H9 (cell line): ENCODE measurements around the gene B4GALT3. TPM values are rescaled to one million over a fixed set of nuclear protein-coding genes. Genes with fewer than 3 reads are reported as not detected.

ENCODE experiments used
- DNase-seq: peaks from one replicate; pipeline ENCODE4 v3.0.0-alpha.2; 2017
- H2AFZ ChIP-seq: one replicate; pipeline ENCODE4 v1.6.1; 2013; ENCODE audit warnings: mild to moderate bottlenecking, low read length, control low read depth, moderate library complexity
- H2AK5ac ChIP-seq: 2 replicates; pipeline ENCODE4 v1.6.1; 2013; ENCODE audit warnings: low read length, control low read depth, mixed read lengths; ENCODE audit not compliant: insufficient read length
- H2BK120ac ChIP-seq: one replicate; pipeline ENCODE4 v1.6.1; 2013; ENCODE audit warnings: low read depth, mild to moderate bottlenecking, low read length, control low read depth, inconsistent platforms; ENCODE audit not compliant: poor library complexity, severe bottlenecking
- H2BK12ac ChIP-seq: 2 replicates; pipeline ENCODE4 v1.6.1; 2013; ENCODE audit warnings: low read length, control low read depth, mixed read lengths, low read depth; ENCODE audit not compliant: insufficient read length
- H2BK15ac ChIP-seq: 2 replicates; pipeline ENCODE4 v1.6.1; 2013; ENCODE audit warnings: low read depth, low read length, control low read depth
- H2BK20ac ChIP-seq: one replicate; pipeline ENCODE4 v1.6.1; 2013; ENCODE audit warnings: low read depth, mild to moderate bottlenecking, low read length, control low read depth, inconsistent platforms; ENCODE audit not compliant: poor library complexity, severe bottlenecking
- H2BK5ac ChIP-seq: 2 replicates; pipeline ENCODE4 v1.6.1; 2013; ENCODE audit warnings: low read length, control low read depth, mixed read lengths; ENCODE audit not compliant: insufficient read length
- H3K14ac ChIP-seq: 2 replicates; pipeline ENCODE4 v1.6.1; 2013; ENCODE audit warnings: low read length, control low read depth; ENCODE audit not compliant: insufficient read depth
- H3K18ac ChIP-seq: 2 replicates; pipeline ENCODE4 v1.6.1; 2013; ENCODE audit warnings: low read depth, mild to moderate bottlenecking, mixed read lengths, low read length, control low read depth; ENCODE audit not compliant: insufficient read length
- H3K23ac ChIP-seq: 2 replicates; pipeline ENCODE4 v1.6.1; 2013; ENCODE audit warnings: low read length, control low read depth, mixed read lengths, low read depth; ENCODE audit not compliant: insufficient read length
- H3K23me2 ChIP-seq: 2 replicates; pipeline ENCODE4 v1.6.1; 2013; ENCODE audit warnings: low read depth, mild to moderate bottlenecking, mixed read lengths, low read length, control low read depth; ENCODE audit not compliant: insufficient read length, poor library complexity, severe bottlenecking
- H3K27ac ChIP-seq: 2 replicates; pipeline ENCODE4 v1.5.1; 2013; ENCODE audit warnings: low read length, control low read depth, mixed read lengths, low read depth; ENCODE audit not compliant: insufficient read length
- H3K27me3 ChIP-seq: 2 replicates; pipeline ENCODE4 v1.6.1; 2013; ENCODE audit warnings: low read length, control low read depth, inconsistent platforms; ENCODE audit not compliant: insufficient read depth
- H3K4ac ChIP-seq: 2 replicates; pipeline ENCODE4 v1.6.1; 2013; ENCODE audit warnings: low read depth, mild to moderate bottlenecking, control low read depth, inconsistent platforms, low read length, moderate library complexity
- H3K4me1 ChIP-seq: 2 replicates; pipeline ENCODE4 v1.6.1; 2013; ENCODE audit warnings: low read length, control low read depth, inconsistent platforms; ENCODE audit not compliant: insufficient read depth
- H3K4me2 ChIP-seq: 2 replicates; pipeline ENCODE4 v1.6.1; 2013; ENCODE audit warnings: low read length, control low read depth, mixed read lengths; ENCODE audit not compliant: insufficient read length, insufficient read depth
- H3K56ac ChIP-seq: 2 replicates; pipeline ENCODE4 v1.6.1; 2013; ENCODE audit warnings: low read depth, mild to moderate bottlenecking, mixed read lengths, low read length, control low read depth; ENCODE audit not compliant: insufficient read length
- H3K79me1 ChIP-seq: 2 replicates; pipeline ENCODE4 v1.6.1; 2013; ENCODE audit warnings: low read depth, mild to moderate bottlenecking, moderate library complexity, low read length, control low read depth, inconsistent platforms; ENCODE audit not compliant: insufficient read depth, poor library complexity, severe bottlenecking
- H3K79me2 ChIP-seq: 2 replicates; pipeline ENCODE4 v1.6.1; 2013; ENCODE audit warnings: low read length, control low read depth, inconsistent platforms; ENCODE audit not compliant: insufficient read depth
- H3K9ac ChIP-seq: 2 replicates; pipeline ENCODE4 v1.6.1; 2013; ENCODE audit warnings: low read length, control low read depth, mixed read lengths; ENCODE audit not compliant: insufficient read length; ENCODE audit errors: extremely low read depth
- H3K9me3 ChIP-seq: one replicate; pipeline ENCODE4 v1.6.1; 2013; ENCODE audit warnings: low read depth, low read length, inconsistent platforms; ENCODE audit not compliant: control insufficient read depth
- H3T11ph ChIP-seq: one replicate; pipeline ENCODE4 v1.6.1; 2013; ENCODE audit warnings: mild to moderate bottlenecking, low read length, control low read depth, inconsistent platforms
- H4K20me1 ChIP-seq: one replicate; pipeline ENCODE4 v1.6.1; 2013; ENCODE audit not compliant: control insufficient read depth, insufficient read length, insufficient read depth
- H4K5ac ChIP-seq: 2 replicates; pipeline ENCODE4 v1.6.1; 2013; ENCODE audit warnings: low read depth, mild to moderate bottlenecking, mixed read lengths, low read length, control low read depth; ENCODE audit not compliant: insufficient read length
- H4K8ac ChIP-seq: replicated peaks from 2 replicates; pipeline ENCODE4 v1.6.1; 2013; ENCODE audit warnings: low read length, control low read depth, mixed read lengths, low read depth; ENCODE audit not compliant: insufficient read length
- H4K91ac ChIP-seq: 2 replicates; pipeline ENCODE4 v1.6.1; 2013; ENCODE audit warnings: low read depth, mild to moderate bottlenecking, moderate library complexity, mixed read lengths, low read length, control low read depth; ENCODE audit not compliant: insufficient read length
- H3K27ac Mint-ChIP-seq, 3 experiments: 2 replicates in 2 of 3; 3 replicates in 1 of 3; pipeline ENCODE4 v1.8.0; 2020 to 2021; ENCODE audit warnings: mixed read lengths in 3 of 3, mild to moderate bottlenecking in 1 of 3, moderate library complexity in 1 of 3
- H3K27me3 Mint-ChIP-seq: 2 replicates; pipeline ENCODE4 v1.8.0; 2021; ENCODE audit warnings: low read depth, mild to moderate bottlenecking, moderate library complexity, mixed read lengths
- H3K36me3 Mint-ChIP-seq, 3 experiments: 2 replicates in 2 of 3; 3 replicates in 1 of 3; pipeline ENCODE4 v1.8.0; 2020 to 2021; ENCODE audit warnings: low read depth in 3 of 3, mixed read lengths in 3 of 3; ENCODE audit not compliant: insufficient read depth in 1 of 3
- H3K4me1 Mint-ChIP-seq, 2 experiments: 2 replicates each; pipeline ENCODE4 v1.8.0; 2020; ENCODE audit warnings: mixed read lengths in 2 of 2
- H3K4me3 Mint-ChIP-seq, 2 experiments: 2 replicates in 1 of 2; 3 replicates in 1 of 2; pipeline ENCODE4 v1.8.0; 2020 to 2021; ENCODE audit warnings: mild to moderate bottlenecking in 2 of 2, mixed read lengths in 2 of 2, moderate library complexity in 1 of 2
- H3K9me3 Mint-ChIP-seq, 2 experiments: 2 replicates in 1 of 2; 3 replicates in 1 of 2; pipeline ENCODE4 v1.8.0; 2020; ENCODE audit warnings: mild to moderate bottlenecking in 2 of 2, mixed read lengths in 2 of 2, moderate library complexity in 1 of 2
- WGBS: extraction: QIAGEN DNeasy Blood & Tissue Kit; methylation state at CpG from one replicate; pipeline ENCODE4 v1.1.7; 2013; ENCODE audit warnings: missing lambda C conversion rate, low lambda C conversion rate, mixed read lengths; ENCODE audit not compliant: insufficient read length; ENCODE audit errors: extremely low coverage; 5-methylcytosine and 5-hydroxymethylcytosine counted together
- total RNA-seq: library from RNA; stranded (reverse); gene quantifications from 2 replicates; pipeline ENCODE4 v1.2.1, GENCODE V29; 2021
- TF ChIP-seq, protein P1 (sequence below): fragments of 200-600 bp; sonication (generic); conservative IDR thresholded peaks from 3 replicates; pipeline ENCODE4 v1.8.0; 2021; ENCODE audit warnings: antibody characterized with exemption, mild to moderate bottlenecking

Gene B4GALT3
- total RNA-seq, 1 experiment from 2014 or later: 31.8 TPM

DNA sequence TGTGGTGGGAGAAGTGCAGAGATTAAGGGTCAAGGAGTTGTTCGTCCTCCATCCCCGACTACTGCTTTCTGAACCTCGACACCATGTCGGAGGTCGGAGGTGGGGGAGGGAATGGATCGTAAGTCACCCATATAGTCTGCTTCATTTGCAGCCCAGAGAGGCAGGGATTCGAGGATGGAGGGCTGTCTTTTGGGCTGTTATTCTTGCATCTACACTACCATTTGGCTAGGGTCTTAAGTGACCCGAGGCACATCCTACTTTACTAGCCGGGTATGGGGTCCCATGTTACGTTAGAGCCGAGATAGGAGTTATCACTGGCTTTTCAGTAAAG, 17.4 kb downstream of the B4GALT3 start:
- TF ChIP-seq, protein P1, sequence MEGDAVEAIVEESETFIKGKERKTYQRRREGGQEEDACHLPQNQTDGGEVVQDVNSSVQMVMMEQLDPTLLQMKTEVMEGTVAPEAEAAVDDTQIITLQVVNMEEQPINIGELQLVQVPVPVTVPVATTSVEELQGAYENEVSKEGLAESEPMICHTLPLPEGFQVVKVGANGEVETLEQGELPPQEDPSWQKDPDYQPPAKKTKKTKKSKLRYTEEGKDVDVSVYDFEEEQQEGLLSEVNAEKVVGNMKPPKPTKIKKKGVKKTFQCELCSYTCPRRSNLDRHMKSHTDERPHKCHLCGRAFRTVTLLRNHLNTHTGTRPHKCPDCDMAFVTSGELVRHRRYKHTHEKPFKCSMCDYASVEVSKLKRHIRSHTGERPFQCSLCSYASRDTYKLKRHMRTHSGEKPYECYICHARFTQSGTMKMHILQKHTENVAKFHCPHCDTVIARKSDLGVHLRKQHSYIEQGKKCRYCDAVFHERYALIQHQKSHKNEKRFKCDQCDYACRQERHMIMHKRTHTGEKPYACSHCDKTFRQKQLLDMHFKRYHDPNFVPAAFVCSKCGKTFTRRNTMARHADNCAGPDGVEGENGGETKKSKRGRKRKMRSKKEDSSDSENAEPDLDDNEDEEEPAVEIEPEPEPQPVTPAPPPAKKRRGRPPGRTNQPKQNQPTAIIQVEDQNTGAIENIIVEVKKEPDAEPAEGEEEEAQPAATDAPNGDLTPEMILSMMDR: no peak
- peak overlapping the region; percentile 53 for H2AFZ ChIP-seq
- peak overlapping the region; percentile 12 for H4K5ac ChIP-seq
- peak overlapping the region; percentile 85; the same call in 1 of the 2 replicates for H3K14ac ChIP-seq
- no peaks in the 10 kb centered on the region for H4K20me1 ChIP-seq
- Mint-ChIP-seq H3K27me3 (no peaks in the 10 kb centered on the region; the same call in 1 of the 2 replicates), H3K4me1 (peaks cover 22 to 23% of the 10 kb centered on the region in 2 experiments), H3K4me3 (peak overlapping the region; percentile 81 to 89), H3K9me3 (no peaks in the 10 kb centered on the region), H3K27ac (peak overlapping the region; percentile 58 to 96 (median 95); a peak in 5 of 7 replicates), H3K36me3 (peaks cover 29 to 63% (median 56%) of the 10 kb centered on the region in 3 experiments)
- peak overlapping the region; percentile 92 for H3K18ac ChIP-seq
- H3K23me2 ChIP-seq: peaks cover 5% of the 10 kb centered on the region
- H3K23ac ChIP-seq: no peak overlapping the region
- H3K27me3 ChIP-seq: no peaks in the 10 kb centered on the region
- no peak overlapping the region for H2BK120ac ChIP-seq
- H3K79me2 ChIP-seq: no peaks in the 10 kb centered on the region
- no peaks in the 10 kb centered on the region for H3K9me3 ChIP-seq
- no peak overlapping the region for H4K91ac ChIP-seq
- peak overlapping the region; percentile 94 for H3K4me2 ChIP-seq
- no peak overlapping the region for H3K56ac ChIP-seq
- no peak overlapping the region; the same call in 1 of the 2 replicates for H3K4ac ChIP-seq
- no peak overlapping the region for H2BK15ac ChIP-seq
- no peak overlapping the region for H4K8ac ChIP-seq
- H2BK20ac ChIP-seq: no peak overlapping the region
- no CpG with 5 or more reads among the region's 11 CpGs for WGBS
- H3T11ph ChIP-seq: no peak overlapping the region
- H3K9ac ChIP-seq: peak overlapping the region; percentile 77
- no peak for DNase-seq
- no peak overlapping the region for H2BK12ac ChIP-seq
- no peak overlapping the region for H2AK5ac ChIP-seq
- no peaks in the 10 kb centered on the region for H3K79me1 ChIP-seq
- H3K4me1 ChIP-seq: no peaks in the 10 kb centered on the region
- no peak overlapping the region for H3K27ac ChIP-seq
- H2BK5ac ChIP-seq: no peak overlapping the region
